H9 (cell line): Measurements from ENCODE around the gene EPHB3. TPM values are rescaled to one million over a fixed set of nuclear protein-coding genes. Genes with fewer than 3 reads are reported as not detected.

Experiments
- DNase-seq: peaks from one replicate; pipeline ENCODE4 v3.0.0-alpha.2; 2017
- H2AFZ ChIP-seq: one replicate; pipeline ENCODE4 v1.6.1; 2013; ENCODE audit warnings: mild to moderate bottlenecking, low read length, control low read depth, moderate library complexity
- H2AK5ac ChIP-seq: 2 replicates; pipeline ENCODE4 v1.6.1; 2013; ENCODE audit warnings: low read length, control low read depth, mixed read lengths; ENCODE audit not compliant: insufficient read length
- H2BK120ac ChIP-seq: one replicate; pipeline ENCODE4 v1.6.1; 2013; ENCODE audit warnings: low read depth, mild to moderate bottlenecking, low read length, control low read depth, inconsistent platforms; ENCODE audit not compliant: poor library complexity, severe bottlenecking
- H2BK12ac ChIP-seq: 2 replicates; pipeline ENCODE4 v1.6.1; 2013; ENCODE audit warnings: low read length, control low read depth, mixed read lengths, low read depth; ENCODE audit not compliant: insufficient read length
- H2BK15ac ChIP-seq: 2 replicates; pipeline ENCODE4 v1.6.1; 2013; ENCODE audit warnings: low read depth, low read length, control low read depth
- H2BK20ac ChIP-seq: one replicate; pipeline ENCODE4 v1.6.1; 2013; ENCODE audit warnings: low read depth, mild to moderate bottlenecking, low read length, control low read depth, inconsistent platforms; ENCODE audit not compliant: poor library complexity, severe bottlenecking
- H2BK5ac ChIP-seq: 2 replicates; pipeline ENCODE4 v1.6.1; 2013; ENCODE audit warnings: low read length, control low read depth, mixed read lengths; ENCODE audit not compliant: insufficient read length
- H3K14ac ChIP-seq: 2 replicates; pipeline ENCODE4 v1.6.1; 2013; ENCODE audit warnings: low read length, control low read depth; ENCODE audit not compliant: insufficient read depth
- H3K18ac ChIP-seq: 2 replicates; pipeline ENCODE4 v1.6.1; 2013; ENCODE audit warnings: low read depth, mild to moderate bottlenecking, mixed read lengths, low read length, control low read depth; ENCODE audit not compliant: insufficient read length
- H3K23ac ChIP-seq: 2 replicates; pipeline ENCODE4 v1.6.1; 2013; ENCODE audit warnings: low read length, control low read depth, mixed read lengths, low read depth; ENCODE audit not compliant: insufficient read length
- H3K23me2 ChIP-seq: 2 replicates; pipeline ENCODE4 v1.6.1; 2013; ENCODE audit warnings: low read depth, mild to moderate bottlenecking, mixed read lengths, low read length, control low read depth; ENCODE audit not compliant: insufficient read length, poor library complexity, severe bottlenecking
- H3K27ac ChIP-seq: 2 replicates; pipeline ENCODE4 v1.5.1; 2013; ENCODE audit warnings: low read length, control low read depth, mixed read lengths, low read depth; ENCODE audit not compliant: insufficient read length
- H3K27me3 ChIP-seq: 2 replicates; pipeline ENCODE4 v1.6.1; 2013; ENCODE audit warnings: low read length, control low read depth, inconsistent platforms; ENCODE audit not compliant: insufficient read depth
- H3K4ac ChIP-seq: 2 replicates; pipeline ENCODE4 v1.6.1; 2013; ENCODE audit warnings: low read depth, mild to moderate bottlenecking, control low read depth, inconsistent platforms, low read length, moderate library complexity
- H3K4me1 ChIP-seq: 2 replicates; pipeline ENCODE4 v1.6.1; 2013; ENCODE audit warnings: low read length, control low read depth, inconsistent platforms; ENCODE audit not compliant: insufficient read depth
- H3K4me2 ChIP-seq: 2 replicates; pipeline ENCODE4 v1.6.1; 2013; ENCODE audit warnings: low read length, control low read depth, mixed read lengths; ENCODE audit not compliant: insufficient read length, insufficient read depth
- H3K56ac ChIP-seq: 2 replicates; pipeline ENCODE4 v1.6.1; 2013; ENCODE audit warnings: low read depth, mild to moderate bottlenecking, mixed read lengths, low read length, control low read depth; ENCODE audit not compliant: insufficient read length
- H3K79me1 ChIP-seq: 2 replicates; pipeline ENCODE4 v1.6.1; 2013; ENCODE audit warnings: low read depth, mild to moderate bottlenecking, moderate library complexity, low read length, control low read depth, inconsistent platforms; ENCODE audit not compliant: insufficient read depth, poor library complexity, severe bottlenecking
- H3K79me2 ChIP-seq: 2 replicates; pipeline ENCODE4 v1.6.1; 2013; ENCODE audit warnings: low read length, control low read depth, inconsistent platforms; ENCODE audit not compliant: insufficient read depth
- H3K9ac ChIP-seq: 2 replicates; pipeline ENCODE4 v1.6.1; 2013; ENCODE audit warnings: low read length, control low read depth, mixed read lengths; ENCODE audit not compliant: insufficient read length; ENCODE audit errors: extremely low read depth
- H3K9me3 ChIP-seq: one replicate; pipeline ENCODE4 v1.6.1; 2013; ENCODE audit warnings: low read depth, low read length, inconsistent platforms; ENCODE audit not compliant: control insufficient read depth
- H3T11ph ChIP-seq: one replicate; pipeline ENCODE4 v1.6.1; 2013; ENCODE audit warnings: mild to moderate bottlenecking, low read length, control low read depth, inconsistent platforms
- H4K20me1 ChIP-seq: one replicate; pipeline ENCODE4 v1.6.1; 2013; ENCODE audit not compliant: control insufficient read depth, insufficient read length, insufficient read depth
- H4K5ac ChIP-seq: 2 replicates; pipeline ENCODE4 v1.6.1; 2013; ENCODE audit warnings: low read depth, mild to moderate bottlenecking, mixed read lengths, low read length, control low read depth; ENCODE audit not compliant: insufficient read length
- H4K8ac ChIP-seq: replicated peaks from 2 replicates; pipeline ENCODE4 v1.6.1; 2013; ENCODE audit warnings: low read length, control low read depth, mixed read lengths, low read depth; ENCODE audit not compliant: insufficient read length
- H4K91ac ChIP-seq: 2 replicates; pipeline ENCODE4 v1.6.1; 2013; ENCODE audit warnings: low read depth, mild to moderate bottlenecking, moderate library complexity, mixed read lengths, low read length, control low read depth; ENCODE audit not compliant: insufficient read length
- H3K27ac Mint-ChIP-seq, 3 experiments: 2 replicates in 2 of 3; 3 replicates in 1 of 3; pipeline ENCODE4 v1.8.0; 2020 to 2021; ENCODE audit warnings: mixed read lengths in 3 of 3, mild to moderate bottlenecking in 1 of 3, moderate library complexity in 1 of 3
- H3K27me3 Mint-ChIP-seq: 2 replicates; pipeline ENCODE4 v1.8.0; 2021; ENCODE audit warnings: low read depth, mild to moderate bottlenecking, moderate library complexity, mixed read lengths
- H3K36me3 Mint-ChIP-seq, 3 experiments: 2 replicates in 2 of 3; 3 replicates in 1 of 3; pipeline ENCODE4 v1.8.0; 2020 to 2021; ENCODE audit warnings: low read depth in 3 of 3, mixed read lengths in 3 of 3; ENCODE audit not compliant: insufficient read depth in 1 of 3
- H3K4me1 Mint-ChIP-seq, 2 experiments: 2 replicates each; pipeline ENCODE4 v1.8.0; 2020; ENCODE audit warnings: mixed read lengths in 2 of 2
- H3K4me3 Mint-ChIP-seq, 2 experiments: 2 replicates in 1 of 2; 3 replicates in 1 of 2; pipeline ENCODE4 v1.8.0; 2020 to 2021; ENCODE audit warnings: mild to moderate bottlenecking in 2 of 2, mixed read lengths in 2 of 2, moderate library complexity in 1 of 2
- H3K9me3 Mint-ChIP-seq, 2 experiments: 2 replicates in 1 of 2; 3 replicates in 1 of 2; pipeline ENCODE4 v1.8.0; 2020; ENCODE audit warnings: mild to moderate bottlenecking in 2 of 2, mixed read lengths in 2 of 2, moderate library complexity in 1 of 2
- CTCF ChIP-seq: fragments of 200-600 bp; sonication (generic); conservative IDR thresholded peaks from 3 replicates; pipeline ENCODE4 v1.8.0; 2021; ENCODE audit warnings: antibody characterized with exemption, mild to moderate bottlenecking
- WGBS: extraction: QIAGEN DNeasy Blood & Tissue Kit; methylation state at CpG from one replicate; pipeline ENCODE4 v1.1.7; 2013; ENCODE audit warnings: missing lambda C conversion rate, low lambda C conversion rate, mixed read lengths; ENCODE audit not compliant: insufficient read length; ENCODE audit errors: extremely low coverage; 5-methylcytosine and 5-hydroxymethylcytosine counted together
- total RNA-seq: library from RNA; stranded (reverse); gene quantifications from 2 replicates; pipeline ENCODE4 v1.2.1, GENCODE V29; 2021

Gene EPHB3
- total RNA-seq, 1 experiment from 2014 or later, result 1.0 TPM

- Mint-ChIP-seq H3K4me3 (peak overlapping the region; percentile 61 to 86), H3K4me1 (peaks cover 31 to 39% of the 10 kb centered on the region in 2 experiments), H3K9me3 (peaks cover 0 to 2% of the 10 kb centered on the region in 2 experiments; a peak in 1 of 5 replicates), H3K27ac (no peak overlapping the region), H3K36me3 (no peaks in the 10 kb centered on the region; a peak in 1 of 7 replicates), H3K27me3 (peaks cover 95% of the 10 kb centered on the region)
- Histone ChIP-seq H2BK15ac (no peak overlapping the region), H3K27ac (no peak overlapping the region), H3K23ac (no peak overlapping the region), H2BK12ac (no peak overlapping the region), H3K14ac (no peak overlapping the region), H3K79me1 (no peaks in the 10 kb centered on the region), H4K8ac (no peak overlapping the region), H4K91ac (no peak overlapping the region), H3K9me3 (no peaks in the 10 kb centered on the region), H3K23me2 (peaks cover 18% of the 10 kb centered on the region), H2BK120ac (no peak overlapping the region), H3K4me1 (peaks cover 3% of the 10 kb centered on the region; the same call in 1 of the 2 replicates), H3K4me2 (peak overlapping the region; percentile 96), H2BK20ac (no peak overlapping the region), H3K27me3 (peaks cover 70% of the 10 kb centered on the region), H2AK5ac (no peak overlapping the region), H3K56ac (no peak overlapping the region), H3K18ac (no peak overlapping the region), H3T11ph (no peak overlapping the region), H4K20me1 (peaks cover 3% of the 10 kb centered on the region), H4K5ac (no peak overlapping the region), H3K4ac (no peak overlapping the region), H2BK5ac (no peak overlapping the region), H3K79me2 (no peaks in the 10 kb centered on the region), H2AFZ (no peak overlapping the region), H3K9ac (peak overlapping the region; percentile 1)
- WGBS, result no CpG with 5 or more reads among the region's 56 CpGs
- TF ChIP-seq CTCF, result peak; percentile 36
- peak; percentile 49 for DNase-seq
Measured at GRCh38 chr3:184604039-184604601, 42.5 kb downstream of the EPHB3 start.
